Endothelial cell of umbilical vein (primary cell): ENCODE results near the gene CXCR5. TPM values are rescaled to one million over a fixed set of nuclear protein-coding genes. Genes with fewer than 3 reads are reported as not detected.

Experiments used
- BruUV-seq: library from RNA; stranded (reverse); fragments of 400-500 nt; replicated peaks from 2 replicates; lab custom pipeline; 2021; lab: Mats Ljungman, UMichigan
- CTCF ChIA-PET: fragments of 300-600, 350-600 bp; sonication (Branson Sonifier 250); formaldehyde crosslinking; loops from one replicate; lab custom pipeline; 2021; ENCODE audit warnings: antibody characterized with exemption, inconsistent platforms; lab: Charles Lee
- POLR2A ChIA-PET: fragments of 300-600, 350-600 bp; sonication (Branson Sonifier 250); formaldehyde crosslinking; loops from one replicate; lab custom pipeline; 2021; ENCODE audit warnings: antibody characterized with exemption, inconsistent platforms; lab: Charles Lee
- DNase-seq: peaks from one replicate; pipeline ENCODE4 v3.0.0-alpha.2; 2011; ENCODE audit warnings: low read depth, low spot score
- FAIRE-seq: peaks from 2 replicates; lab custom pipeline; 2011; peaks lifted over from hg19 to GRCh38; lab: Jason Lieb, UNC
- H2AFZ ChIP-seq: 2 replicates; pipeline ENCODE4 v1.6.0; 2012; ENCODE audit warnings: low read depth, low read length, control low read depth, inconsistent platforms
- H3K27ac ChIP-seq: 2 replicates; pipeline ENCODE4 v1.5.1; 2011; ENCODE audit warnings: low read depth, mild to moderate bottlenecking, control low read depth, low read length, moderate library complexity; ENCODE audit not compliant: insufficient read depth
- H3K27me3 ChIP-seq, 2 experiments: 2 replicates each; pipeline versions ENCODE4 v1.6.0 to v1.6.1; 2011; ENCODE audit warnings: low read length in 2 of 2, mixed read lengths in 1 of 2; ENCODE audit not compliant: control insufficient read depth in 2 of 2, insufficient read depth in 2 of 2
- H3K36me3 ChIP-seq, 2 experiments: 2 replicates in 1 of 2; 3 replicates in 1 of 2; pipeline ENCODE4 v1.5.1; 2011; ENCODE audit warnings: low read length in 2 of 2, mild to moderate bottlenecking in 1 of 2, moderate library complexity in 1 of 2; ENCODE audit not compliant: control insufficient read depth in 2 of 2, insufficient read depth in 2 of 2; ENCODE audit errors: extremely low read depth in 1 of 2
- H3K4me1 ChIP-seq: 3 replicates; pipeline ENCODE4 v1.5.1; 2011; ENCODE audit warnings: mild to moderate bottlenecking, low read length; ENCODE audit not compliant: control insufficient read depth, insufficient read depth; ENCODE audit errors: extremely low read depth
- H3K4me2 ChIP-seq: 2 replicates; pipeline ENCODE4 v1.6.1; 2011; ENCODE audit warnings: low read length, control low read depth, mixed read lengths; ENCODE audit not compliant: insufficient read depth
- H3K4me3 ChIP-seq, 3 experiments: fragments of 200-600 bp in 1 of 3; sonication (generic), shearing (Covaris generic) in 1 of 3; replicated peaks in 1 of 3; 2 replicates each; pipeline ENCODE4 v1.5.1; 2011 to 2016; ENCODE audit warnings: control low read depth in 3 of 3, low read length in 3 of 3, mild to moderate bottlenecking in 2 of 3, inconsistent platforms in 1 of 3, low read depth in 1 of 3, moderate library complexity in 1 of 3; ENCODE audit not compliant: insufficient read depth in 1 of 3
- H3K79me2 ChIP-seq: 2 replicates; pipeline ENCODE4 v1.6.0; 2012; ENCODE audit warnings: low read length, inconsistent platforms; ENCODE audit not compliant: control insufficient read depth, insufficient read depth
- H3K9ac ChIP-seq: replicated peaks from 2 replicates; pipeline ENCODE3; 2011; ENCODE audit warnings: low read length, control low read depth; ENCODE audit not compliant: insufficient read depth; ENCODE audit errors: extremely low read depth
- H3K9me1 ChIP-seq: replicated peaks from 3 replicates; pipeline ENCODE4 v1.6.0; 2011; ENCODE audit warnings: mild to moderate bottlenecking, low read length; ENCODE audit not compliant: control insufficient read depth, insufficient read depth; ENCODE audit errors: extremely low read depth
- H3K9me3 ChIP-seq: replicated peaks from 2 replicates; pipeline ENCODE4 v1.5.1; 2012; ENCODE audit warnings: low read length, inconsistent platforms; ENCODE audit not compliant: control insufficient read depth, insufficient read depth
- H4K20me1 ChIP-seq: replicated peaks from 2 replicates; pipeline ENCODE3; 2011; ENCODE audit warnings: mild to moderate bottlenecking, low read length; ENCODE audit not compliant: control insufficient read depth, insufficient read depth; ENCODE audit errors: extremely low read depth
- EZH2 ChIP-seq: IDR thresholded peaks from 2 replicates; pipeline ENCODE4 v1.6.1; 2012; ENCODE audit warnings: borderline replicate concordance, low read depth, mild to moderate bottlenecking, moderate library complexity, low read length, inconsistent platforms; ENCODE audit not compliant: severe bottlenecking
- FOS ChIP-seq: IDR thresholded peaks from 2 replicates; pipeline ENCODE4 v1.6.1; 2011; ENCODE audit warnings: mild to moderate bottlenecking, low read length, moderate library complexity, borderline replicate concordance; ENCODE audit not compliant: insufficient read depth
- JUN ChIP-seq: IDR thresholded peaks from 2 replicates; pipeline ENCODE4 v1.6.1; 2011; ENCODE audit warnings: borderline replicate concordance, low read depth; ENCODE audit not compliant: insufficient read length, insufficient read depth
- MAX ChIP-seq: IDR thresholded peaks from 2 replicates; pipeline ENCODE4 v1.6.1; 2011; ENCODE audit not compliant: insufficient read depth, insufficient read length
- MYC ChIP-seq: IDR thresholded peaks from one replicate; pipeline ENCODE4 v1.6.1; 2011; ENCODE audit warnings: mild to moderate bottlenecking, low read depth, low read length
- POLR2A ChIP-seq: IDR thresholded peaks from 2 replicates; pipeline ENCODE4 v1.6.1; 2012; ENCODE audit warnings: low read depth, mild to moderate bottlenecking, control low read depth, low read length
- POLR2AphosphoS5 ChIP-seq: IDR thresholded peaks from 2 replicates; pipeline ENCODE4 v1.6.1; 2012; ENCODE audit warnings: low read depth, mild to moderate bottlenecking, control low read depth, low read length, moderate library complexity; ENCODE audit not compliant: insufficient read depth
- dilution Hi-C: fragments of 300-500 bp; cut with MboI; formaldehyde crosslinking; loops from one replicate; pipeline ENCODE4 v1.15.0; 2019; ENCODE audit warnings: low sequenced_read_pairs; ENCODE audit not compliant: extremely low pct_ligation_motif_present
- intact Hi-C: fragments of 100-400 bp; cut with micrococcal nuclease; formaldehyde crosslinking; loops from one replicate; pipeline ENCODE4 v1.10.0; 2022
- polyA plus RNA-seq, 4 experiments: library from polyadenylated mRNA; depleted of rRNA in 3 of 4; stranded (reverse) in 3 of 4; unstranded in 1 of 4; fragments of >200 nt; gene quantifications; 2 replicates each; pipeline versions ENCODE4 v1.2.1 to v1.2.3, GENCODE V29; 2011 to 2012; ENCODE audit warnings: missing spikeins in 1 of 4
- total RNA-seq: library from RNA; stranded (reverse); gene quantifications from 2 replicates; pipeline ENCODE4 v1.2.3, GENCODE V29; 2021
- TF ChIP-seq, protein P1 (sequence below), 2 donors: IDR thresholded peaks; 1 replicate in 1 of 2; 2 replicates in 1 of 2; pipeline ENCODE4 v1.5.1; 2011; ENCODE audit warnings: low read length in 2 of 2, mild to moderate bottlenecking in 2 of 2, moderate library complexity in 2 of 2, control low read depth in 1 of 2, inconsistent platforms in 1 of 2, low read depth in 1 of 2; ENCODE audit not compliant: insufficient read depth in 1 of 2; ENCODE audit errors: extremely low read depth in 1 of 2

CXCR5 gene
- total and polyA plus RNA-seq, 2 donors (not counting 3 experiments of a cell fraction or from before 2014, with no cell fraction given): not detected

DNA sequence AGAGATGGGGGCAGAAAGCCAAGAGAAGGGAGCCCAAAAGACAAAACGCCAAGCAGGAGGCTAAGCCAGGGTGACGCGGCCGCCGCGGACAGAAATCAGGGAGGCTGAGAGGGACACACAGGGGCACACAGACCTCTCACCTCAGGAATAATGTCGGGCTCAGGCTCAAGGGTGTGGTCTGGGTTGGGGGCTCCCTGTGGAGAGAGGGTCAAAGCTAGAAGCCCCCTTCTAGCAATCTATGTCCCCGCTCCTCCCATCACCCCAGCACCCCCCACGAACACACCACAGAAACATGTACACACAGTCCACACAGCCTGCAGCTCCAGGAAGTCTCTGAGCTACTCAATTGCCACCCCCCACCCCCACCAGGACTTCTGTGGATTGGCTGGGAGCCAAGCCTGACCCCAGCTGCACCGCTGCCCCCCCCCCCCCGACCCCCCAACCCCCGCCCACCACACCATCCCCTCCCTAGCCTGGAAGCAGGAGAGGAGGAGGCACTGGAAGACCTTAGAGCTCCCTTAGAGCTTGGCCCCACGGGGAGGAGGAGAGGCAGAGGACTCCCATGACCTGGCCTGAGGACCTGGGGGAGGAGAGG, 35.1 kb downstream of the CXCR5 start:
- Histone ChIP-seq H3K9ac (peak overlapping the region; percentile 10), H3K27me3 (no peaks in the 10 kb centered on the region), H3K9me3 (no peaks in the 10 kb centered on the region), H2AFZ (no peak overlapping the region), H3K79me2 (peaks cover 80% of the 10 kb centered on the region), H3K36me3 (no peaks in the 10 kb centered on the region), H3K4me2 (peak overlapping the region; percentile 31), H3K27ac (peak overlapping the region; percentile 80), H4K20me1 (no peaks in the 10 kb centered on the region), H3K4me3 (no peak overlapping the region), H3K4me1 (peaks cover 78% of the 10 kb centered on the region), H3K9me1 (no peaks in the 10 kb centered on the region)
- ChIA-PET CTCF (no interaction called here), POLR2A (no interaction called here)
- DNase-seq (no peak), FAIRE-seq (no peak)
- no TSS peak for BruUV-seq
- intact Hi-C loops: no loop called here
- dilution Hi-C loops: no loop called here
- TF ChIP-seq JUN (no peak), FOS (no peak), MAX (no peak), POLR2A (no peak), EZH2 (no peak), MYC (no peak), POLR2AphosphoS5 (no peak)
- TF ChIP-seq, protein P1, sequence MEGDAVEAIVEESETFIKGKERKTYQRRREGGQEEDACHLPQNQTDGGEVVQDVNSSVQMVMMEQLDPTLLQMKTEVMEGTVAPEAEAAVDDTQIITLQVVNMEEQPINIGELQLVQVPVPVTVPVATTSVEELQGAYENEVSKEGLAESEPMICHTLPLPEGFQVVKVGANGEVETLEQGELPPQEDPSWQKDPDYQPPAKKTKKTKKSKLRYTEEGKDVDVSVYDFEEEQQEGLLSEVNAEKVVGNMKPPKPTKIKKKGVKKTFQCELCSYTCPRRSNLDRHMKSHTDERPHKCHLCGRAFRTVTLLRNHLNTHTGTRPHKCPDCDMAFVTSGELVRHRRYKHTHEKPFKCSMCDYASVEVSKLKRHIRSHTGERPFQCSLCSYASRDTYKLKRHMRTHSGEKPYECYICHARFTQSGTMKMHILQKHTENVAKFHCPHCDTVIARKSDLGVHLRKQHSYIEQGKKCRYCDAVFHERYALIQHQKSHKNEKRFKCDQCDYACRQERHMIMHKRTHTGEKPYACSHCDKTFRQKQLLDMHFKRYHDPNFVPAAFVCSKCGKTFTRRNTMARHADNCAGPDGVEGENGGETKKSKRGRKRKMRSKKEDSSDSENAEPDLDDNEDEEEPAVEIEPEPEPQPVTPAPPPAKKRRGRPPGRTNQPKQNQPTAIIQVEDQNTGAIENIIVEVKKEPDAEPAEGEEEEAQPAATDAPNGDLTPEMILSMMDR (IDR thresholded peaks at IDR 0.05; ENCODE audit: extremely low read depth in 1 of 2, insufficient read depth in 1 of 2, low read depth in 1 of 2, low read length in 2 of 2): no peak
